GM19463 (cell line): ENCODE measurements around the gene TMOD3.
"Not testable (repeated sequence)": the region's sequence is repeated elsewhere in the genome, so short reads cannot be mapped to it uniquely, and the experiment has no call there.

Experiments
- ATAC-seq: cut with Tn5 transposase; IDR thresholded peaks from one replicate; pipeline ENCODE4 v1.9.1; 2021; ENCODE audit warnings: mild to moderate bottlenecking, moderate library complexity; ENCODE audit not compliant: unreplicated experiment

The TMOD3 gene

DNA sequence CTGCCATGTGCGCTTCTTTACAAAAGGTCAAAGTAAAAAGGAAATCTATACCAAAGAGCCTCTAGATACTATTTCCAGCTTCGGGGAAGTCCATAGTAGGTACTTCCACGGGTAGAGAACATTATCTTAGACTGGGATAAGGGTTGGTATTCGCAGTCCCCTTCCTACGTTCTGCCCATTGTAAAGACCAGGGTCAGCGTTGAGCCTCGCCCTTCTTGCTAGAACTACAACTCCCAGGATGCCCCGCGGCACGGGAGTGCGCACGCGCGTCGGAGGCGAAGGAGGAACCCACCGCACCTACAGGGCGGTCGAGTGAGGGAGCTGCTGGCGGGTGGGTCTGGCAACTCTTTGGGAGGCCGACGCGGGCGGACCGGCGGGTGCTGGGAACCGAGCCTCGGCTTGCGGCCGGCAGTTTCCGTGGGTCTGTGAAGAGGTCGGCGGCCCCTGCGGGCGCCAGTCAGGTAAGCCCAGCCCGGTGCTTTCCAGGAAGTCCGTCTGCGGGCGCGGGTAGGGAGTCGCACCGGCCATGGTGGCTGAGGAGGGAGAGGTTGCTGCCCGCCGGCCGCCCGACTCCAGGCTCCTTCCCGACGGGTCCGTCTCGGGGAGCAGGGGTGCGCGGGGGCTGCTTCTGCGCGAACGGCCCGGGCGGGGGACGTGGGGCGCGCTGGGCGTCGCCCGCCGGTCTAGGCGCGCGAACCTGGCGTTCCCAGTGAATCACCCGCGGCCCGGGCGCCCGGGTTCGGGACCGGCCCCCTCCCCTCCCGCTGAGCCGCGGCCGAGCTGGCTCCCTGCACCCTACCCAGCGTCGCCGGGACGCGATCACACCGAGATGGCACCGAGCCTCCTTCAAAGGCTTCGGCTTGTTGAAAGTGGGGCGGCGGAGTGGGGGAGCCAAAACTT lies at the start of gene TMOD3:
TMOD3 (plus strand) TSS at position 278 of the 900 bp plus-strand sequence. CDS start 33,232 bp downstream, outside the sequence.
- ATAC-seq: peak; percentile 85

- ATAC-seq: no peak
Measured at GRCh38 chr15:51780636-51781035, 48.8 kb upstream of the TMOD3 start.

DNA sequence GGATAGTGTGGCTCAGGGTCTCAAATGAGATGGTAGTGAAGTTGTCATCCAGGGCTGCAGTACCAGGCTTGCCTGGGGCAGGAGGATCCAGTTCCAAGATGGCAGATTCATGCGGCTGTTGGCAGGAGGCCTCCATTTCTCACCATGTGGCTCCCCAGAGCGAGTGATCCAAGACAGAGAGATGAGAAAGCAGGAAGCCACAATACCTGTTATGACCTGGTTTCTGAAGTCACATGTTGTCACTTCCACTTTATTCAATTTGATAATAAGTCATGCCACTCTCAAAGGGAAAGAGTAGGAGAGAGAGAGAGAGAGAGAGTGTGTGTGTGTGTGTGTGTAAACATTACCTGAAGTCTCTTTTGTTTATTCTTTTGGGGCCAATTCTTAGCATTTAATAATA lies 47.9 kb upstream of the TMOD3 start:
- ATAC-seq: no peak

DNA sequence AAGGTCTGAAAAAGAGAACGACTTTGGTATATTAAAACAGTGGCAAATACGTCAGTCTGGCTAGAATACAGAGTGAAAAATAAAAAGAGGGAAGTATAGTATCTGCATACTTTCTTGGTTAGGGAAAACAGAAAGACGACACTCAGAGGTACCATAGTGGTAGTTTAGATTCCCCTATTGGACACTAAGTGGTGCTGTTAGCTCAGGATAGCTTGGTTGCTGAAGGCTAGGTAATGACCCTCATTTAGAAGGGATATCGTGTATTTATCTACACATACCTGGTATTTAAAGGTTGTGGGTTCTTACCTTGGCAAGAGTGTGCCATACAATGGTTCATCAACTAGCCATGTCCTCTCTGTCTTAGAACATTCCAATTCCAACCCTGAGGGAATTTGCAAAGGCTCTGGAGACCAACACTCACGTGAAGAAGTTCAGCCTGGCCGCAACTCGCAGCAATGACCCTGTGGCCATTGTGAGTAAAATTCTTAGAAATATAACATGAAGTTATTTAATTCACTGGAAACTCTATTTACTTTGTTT lies 47.0 kb upstream of the TMOD3 start:
- ATAC-seq: no peak

DNA sequence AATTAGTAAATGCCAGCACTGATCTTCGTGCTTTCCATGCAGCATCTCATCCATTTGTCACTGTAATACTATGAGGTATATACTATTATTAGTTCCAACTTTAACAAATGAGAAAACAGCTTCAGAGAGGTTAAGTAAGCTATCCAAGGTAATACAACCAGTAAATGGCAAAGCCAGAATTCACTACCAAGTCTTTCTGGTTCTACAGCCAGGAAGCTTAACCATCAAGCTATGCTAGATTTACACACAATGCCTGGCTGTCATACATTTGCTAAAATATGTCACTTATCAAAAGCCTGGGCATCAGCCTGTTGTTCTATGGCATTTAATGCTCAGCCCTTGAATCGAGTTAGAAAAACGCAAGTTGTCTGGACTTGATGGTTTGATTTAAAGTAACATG lies 45.5 kb upstream of the TMOD3 start:
- no peak for ATAC-seq

DNA sequence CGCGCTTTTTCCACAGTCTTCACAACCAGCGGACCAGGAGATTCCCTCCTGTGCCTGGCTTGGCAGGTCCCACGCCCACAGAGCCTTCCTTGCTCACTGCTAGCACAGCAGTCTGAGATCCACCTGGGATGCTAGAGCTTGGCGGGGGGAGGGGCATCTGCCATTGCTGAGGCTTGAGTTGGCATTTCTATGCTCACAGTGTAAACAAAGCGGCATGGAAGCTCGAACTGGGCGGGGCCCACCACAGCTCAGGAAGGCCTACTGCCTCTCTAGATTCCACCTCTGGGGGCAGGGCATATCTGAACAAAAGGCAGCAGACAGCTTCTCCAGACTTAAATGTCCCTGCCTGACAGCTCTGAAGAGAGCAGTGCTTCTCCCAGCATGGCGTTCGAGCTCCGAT lies 42.3 kb upstream of the TMOD3 start:
- not testable (repeated sequence) for ATAC-seq

DNA sequence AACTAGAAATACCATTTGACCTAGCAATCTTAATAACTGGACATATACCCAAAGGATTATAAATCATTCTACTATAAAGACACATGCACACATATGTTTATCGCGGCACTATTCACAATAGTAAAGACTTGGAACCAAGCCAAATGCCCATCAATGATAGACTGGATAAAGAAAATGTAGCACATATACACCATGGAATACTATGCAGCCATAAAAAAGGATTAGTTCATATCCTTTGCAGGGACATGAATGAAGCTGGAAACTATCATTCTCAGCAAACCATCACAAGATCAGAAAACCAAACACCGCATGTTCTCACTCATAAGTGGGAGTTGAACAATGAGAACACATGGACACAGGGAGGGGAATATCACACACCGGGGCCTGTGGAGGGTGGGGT lies 37.0 kb upstream of the TMOD3 start:
- not testable (repeated sequence) for ATAC-seq

DNA sequence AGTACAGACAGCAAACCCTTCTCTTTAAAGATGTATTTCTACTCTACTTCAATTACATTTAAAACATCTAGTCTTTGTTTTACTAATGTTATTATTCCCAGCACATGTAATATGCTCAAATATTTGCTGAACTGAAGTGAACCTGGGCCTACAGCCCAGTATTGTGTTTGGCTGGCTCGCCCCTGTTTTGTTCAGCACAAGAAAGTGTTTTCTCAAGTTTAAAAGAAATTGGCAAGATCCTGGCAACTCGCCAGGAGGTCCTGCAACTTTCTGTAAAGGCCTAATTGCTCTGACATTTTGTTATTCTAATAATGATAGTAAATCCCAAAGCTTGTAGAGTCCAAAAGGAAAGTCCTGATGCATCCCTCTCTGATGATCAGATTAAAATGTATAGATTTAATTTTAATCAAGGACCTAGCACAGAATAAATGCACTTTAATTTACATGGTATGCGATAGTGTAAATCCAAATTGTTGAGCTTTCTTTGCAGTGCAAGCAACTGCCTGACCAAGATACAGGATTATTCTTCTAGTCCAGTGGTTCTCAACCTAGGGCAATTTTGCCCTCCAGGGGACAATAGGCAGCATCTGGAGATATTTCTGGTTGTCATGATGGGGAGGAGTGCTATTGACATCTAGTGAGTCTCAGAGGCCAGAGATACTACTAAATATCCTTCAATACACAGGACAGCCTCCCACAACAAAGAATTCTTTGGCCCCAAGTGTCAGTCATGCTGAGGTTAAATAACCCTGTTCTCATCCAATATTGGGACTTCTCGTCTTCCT lies 35.7 kb upstream of the TMOD3 start:
- ATAC-seq: no peak

- ATAC-seq: no peak
Measured at GRCh38 chr15:51796847-51797401, 32.5 kb upstream of the TMOD3 start.

DNA sequence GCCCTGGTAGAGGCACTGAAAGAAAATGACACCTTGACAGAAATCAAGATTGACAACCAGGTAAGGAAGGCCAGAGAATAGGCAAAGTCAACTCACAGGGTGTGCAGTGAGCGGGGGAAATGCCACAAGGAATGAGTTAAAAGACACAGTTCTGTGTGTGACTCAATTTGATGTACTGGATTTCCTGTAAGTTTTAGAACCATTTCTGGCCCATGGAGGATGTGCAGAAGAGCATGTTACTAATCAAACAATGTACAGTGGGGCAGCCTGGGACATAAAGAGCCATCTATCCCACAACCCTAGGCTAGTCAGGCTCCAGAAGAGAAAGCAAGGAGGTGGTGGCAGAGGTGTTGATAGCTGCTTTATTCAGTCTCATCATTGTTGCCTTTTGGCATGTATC lies 31.2 kb upstream of the TMOD3 start:
- ATAC-seq: no peak

GRCh38 chr15:51799282-51800252 lies 29.9 kb upstream of the TMOD3 start:
- ATAC-seq: no peak

DNA sequence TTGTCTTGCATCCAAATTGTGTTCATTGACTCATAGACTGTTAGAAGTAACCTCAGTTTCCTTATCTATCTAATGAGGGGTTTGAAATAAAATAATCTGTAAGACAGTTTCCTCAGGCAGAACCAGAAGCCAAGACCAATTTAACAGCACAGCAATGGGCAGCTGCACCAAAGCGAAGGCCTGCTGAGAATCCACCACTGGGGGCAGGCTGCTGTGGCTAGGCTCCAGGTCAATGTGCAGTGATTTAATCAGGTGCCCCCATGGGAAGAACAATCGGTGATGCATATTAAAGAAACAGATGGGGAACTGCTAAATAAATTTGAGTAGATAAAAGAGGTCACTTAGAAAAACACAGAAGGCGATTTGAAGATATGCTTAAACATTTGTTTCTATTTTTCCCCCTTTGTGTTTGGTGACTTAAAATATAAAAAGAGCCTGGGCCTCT lies 28.0 kb upstream of the TMOD3 start:
- ATAC-seq: no peak

- no peak for ATAC-seq
Measured at GRCh38 chr15:51802593-51802992, 26.9 kb upstream of the TMOD3 start.

DNA sequence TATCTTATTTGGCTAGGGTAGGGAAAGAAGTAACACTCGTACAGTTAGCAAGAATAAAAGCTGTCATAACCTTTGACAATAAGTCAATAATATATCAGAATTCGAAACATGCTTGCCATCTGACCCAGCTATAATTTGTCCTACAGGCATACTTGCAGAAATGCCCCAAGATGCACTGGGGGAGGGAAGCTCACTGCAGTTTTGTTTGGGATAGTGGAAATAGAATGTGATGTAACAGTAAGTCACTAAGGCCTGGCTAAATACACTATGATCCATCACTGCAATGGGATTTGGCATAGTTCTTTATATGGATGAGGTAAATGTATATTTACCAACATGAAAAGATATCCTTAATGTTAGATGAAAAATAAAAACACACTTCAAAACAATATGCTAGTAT lies 25.5 kb upstream of the TMOD3 start:
- ATAC-seq: no peak

DNA sequence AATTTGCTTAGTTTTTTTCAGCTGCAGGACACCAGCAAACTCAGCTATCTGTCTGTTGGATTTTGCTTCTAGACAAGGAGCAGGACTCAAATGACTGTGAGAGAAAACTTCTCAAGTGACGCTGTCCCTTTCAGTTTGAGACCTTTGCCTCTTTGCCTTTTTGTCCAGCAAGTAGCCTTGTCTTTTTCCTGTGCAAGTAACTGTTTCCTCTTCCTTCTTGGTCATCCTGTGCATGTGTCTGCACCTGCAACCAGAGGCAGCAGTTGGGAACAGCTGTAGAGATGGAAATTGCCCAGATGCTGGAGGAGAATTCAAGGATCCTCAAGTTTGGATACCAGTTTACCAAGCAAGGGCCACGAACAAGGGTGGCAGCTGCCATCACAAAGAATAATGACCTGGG lies 23.3 kb upstream of the TMOD3 start:
- ATAC-seq: no peak

DNA sequence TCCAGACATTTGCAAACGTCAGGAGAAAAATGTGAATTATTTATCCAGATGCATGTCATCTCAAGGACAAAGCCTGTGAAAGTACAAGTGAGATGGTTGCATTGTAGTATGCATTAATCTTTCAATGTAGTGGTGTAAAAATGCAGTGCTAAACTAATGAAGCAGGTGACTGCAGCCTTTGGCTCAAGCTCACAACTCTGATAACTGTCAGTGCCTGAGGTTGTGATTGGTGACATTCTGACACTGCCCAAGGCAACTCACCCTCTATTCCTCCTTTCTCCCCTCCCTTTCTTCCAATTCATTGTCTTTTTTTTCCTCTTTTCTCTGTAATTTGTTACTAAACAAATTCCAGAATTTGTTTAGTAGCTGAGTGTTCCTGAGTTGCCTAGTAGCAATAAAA lies 20.0 kb upstream of the TMOD3 start:
- no peak for ATAC-seq

- no peak for ATAC-seq
Measured at GRCh38 chr15:51812598-51812997, 16.9 kb upstream of the TMOD3 start.

- ATAC-seq: no peak
Measured at GRCh38 chr15:51814606-51815005, 14.8 kb upstream of the TMOD3 start.

DNA sequence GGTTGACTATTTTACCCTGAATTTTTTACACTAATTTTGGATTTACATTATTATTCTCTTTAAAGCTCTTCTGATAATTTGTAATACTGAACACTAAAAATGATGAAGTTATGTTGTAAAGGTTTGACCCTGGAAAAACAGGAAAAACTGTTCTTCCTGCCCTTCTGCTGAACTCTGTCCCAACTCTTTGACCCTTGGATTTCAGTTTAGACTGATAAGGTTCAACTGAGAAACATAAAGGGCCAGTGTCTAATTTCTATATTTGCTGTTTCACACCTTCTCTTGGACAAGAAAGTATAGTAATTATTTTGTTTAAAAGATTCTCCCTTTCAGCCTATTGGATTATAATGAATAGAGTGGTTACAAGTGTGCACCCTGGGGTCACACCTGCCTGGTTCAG lies 12.8 kb upstream of the TMOD3 start:
- ATAC-seq: no peak

DNA sequence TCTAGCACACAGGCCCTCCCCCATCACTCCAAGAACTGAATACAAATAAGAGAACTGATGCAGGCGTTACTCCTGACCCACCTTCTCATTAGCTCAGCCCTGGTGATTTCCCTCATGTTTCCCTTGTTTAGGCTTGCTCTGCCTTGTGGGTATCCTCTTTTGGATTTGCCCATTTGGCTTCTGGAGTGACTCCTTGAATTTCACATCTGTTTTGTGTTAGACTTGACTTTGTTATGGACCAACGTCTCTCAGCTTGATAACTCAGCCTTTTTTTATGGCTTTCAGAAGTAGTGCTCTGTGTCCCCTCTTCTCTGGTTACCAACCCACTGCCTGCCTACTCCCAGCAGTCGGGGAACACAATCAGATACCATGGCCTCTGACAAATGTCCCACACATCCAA lies 11.3 kb upstream of the TMOD3 start:
- no peak for ATAC-seq
